Effector CD4-positive, alpha-beta T cell (primary cell): ENCODE data around the gene FGGY.
"Not testable (repeated sequence)": the region's sequence is repeated elsewhere in the genome, so short reads cannot be mapped to it uniquely, and the experiment has no call there.

ENCODE experiments used
- DNase-seq: peaks from one replicate; pipeline ENCODE4 v3.0.0-alpha.2; 2020

FGGY gene

DNA sequence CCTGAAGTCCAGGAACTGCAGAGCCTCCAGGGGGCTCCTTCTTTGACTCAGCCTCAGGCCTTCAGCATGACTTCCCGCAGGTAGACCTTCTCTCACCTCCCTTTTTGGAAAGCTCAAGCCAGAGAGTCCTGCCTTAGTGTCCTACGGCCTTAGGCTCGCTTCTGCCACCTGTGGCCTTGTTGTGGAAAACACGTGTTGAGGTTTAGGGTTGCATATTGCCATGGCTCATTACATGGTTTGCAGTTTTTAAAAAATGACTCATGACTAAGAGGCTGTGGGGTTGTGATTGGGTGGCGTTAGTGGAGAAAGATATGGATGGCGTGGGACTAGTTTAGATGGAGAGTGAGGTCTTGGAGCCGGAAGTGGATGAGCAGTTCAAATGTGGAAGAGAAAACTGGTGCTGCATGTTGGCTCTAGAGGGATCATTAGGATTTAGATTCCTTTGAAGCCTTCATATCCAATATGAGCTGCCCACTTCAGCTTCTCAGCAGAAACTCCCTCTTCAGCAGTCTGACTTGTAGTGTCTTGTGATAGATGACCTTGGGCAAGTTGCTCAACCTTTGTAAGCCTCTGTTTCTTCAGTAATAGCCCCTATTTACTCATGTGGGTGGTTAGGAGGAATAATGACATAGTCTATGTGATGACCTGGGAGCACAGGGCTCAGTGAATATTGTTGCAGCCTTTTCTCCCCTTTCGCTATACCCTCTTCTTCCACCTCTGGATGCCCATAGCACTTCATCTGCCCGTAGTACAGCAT, 6.5 kb upstream of the FGGY start:
- no peak for DNase-seq

DNA sequence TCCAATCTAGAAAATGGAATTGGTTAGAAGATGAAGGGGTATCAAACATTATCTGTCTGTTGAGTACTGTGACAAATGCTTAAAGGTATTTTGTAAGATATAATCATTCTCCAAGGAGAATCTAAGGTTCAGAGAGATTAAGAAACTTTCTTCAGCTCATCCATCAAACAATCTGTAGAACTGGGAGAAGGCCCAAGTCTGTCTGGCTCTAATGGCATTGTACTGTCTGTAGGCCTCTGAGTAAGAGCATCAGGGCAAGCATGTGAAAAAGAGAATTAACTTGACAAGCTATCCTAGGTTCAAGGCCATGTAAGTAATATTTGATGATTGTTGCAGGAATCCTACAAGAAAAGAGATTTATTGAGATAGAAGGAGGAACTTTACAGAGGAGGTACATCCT, 5.3 kb upstream of the FGGY start:
- no peak for DNase-seq

DNA sequence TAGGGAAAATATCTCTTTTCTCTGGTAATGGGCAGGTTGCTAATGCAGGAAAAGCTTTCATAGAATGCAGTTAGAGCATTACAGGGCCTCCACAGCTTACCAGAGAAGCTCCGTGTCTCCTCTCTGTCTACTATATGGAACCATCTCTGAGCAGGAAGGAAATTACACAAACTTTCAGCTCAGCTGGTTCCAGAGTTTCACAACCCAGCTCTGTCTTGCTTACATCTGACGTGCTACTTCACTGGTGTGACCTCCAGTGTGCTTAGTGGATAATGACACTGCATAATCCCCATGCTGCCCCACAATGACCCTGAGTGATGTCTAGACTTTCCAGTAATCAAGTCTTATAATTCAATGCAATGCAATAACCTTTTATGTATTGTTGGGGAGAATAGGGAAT, 4.3 kb upstream of the FGGY start:
- DNase-seq = no peak

DNA sequence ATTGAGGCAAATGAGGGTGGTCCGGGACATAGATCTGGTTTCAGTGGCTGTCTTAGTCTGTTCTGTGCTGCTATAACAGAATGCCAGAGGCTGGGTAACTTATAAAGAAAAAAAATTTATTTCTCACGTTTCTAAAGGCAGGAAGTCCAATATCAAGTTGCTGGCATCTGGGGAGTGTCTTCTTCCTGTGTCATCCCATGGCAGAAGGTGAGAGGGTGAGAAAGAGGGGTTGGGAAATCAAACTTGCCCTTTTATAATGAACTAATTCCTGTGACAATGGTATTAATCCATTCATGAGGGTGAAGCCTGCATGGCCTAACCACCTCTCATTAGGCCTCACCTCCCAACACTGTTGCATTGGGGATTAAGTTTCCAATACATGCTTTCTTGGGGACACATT, 3.7 kb upstream of the FGGY start:
- DNase-seq = no peak

DNA sequence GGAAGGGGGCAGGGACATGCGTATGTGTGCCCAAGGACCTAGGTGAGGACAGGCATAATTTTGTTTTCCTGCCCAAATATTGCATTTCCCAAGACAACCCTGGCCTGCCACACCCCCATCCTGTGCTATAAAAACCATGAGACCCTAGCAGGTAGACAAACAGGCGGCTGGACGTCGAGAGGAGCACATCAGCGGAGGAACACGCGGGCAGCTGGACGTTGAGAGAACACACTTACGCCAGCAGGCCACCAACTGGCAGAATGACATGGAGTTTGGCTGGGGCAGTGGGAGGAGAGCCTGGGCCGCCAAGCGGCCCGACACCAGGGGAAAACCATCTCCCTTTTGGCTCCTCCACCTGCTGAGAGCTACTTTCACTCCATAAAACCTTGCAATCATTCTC, 3.0 kb upstream of the FGGY start:
- DNase-seq = no peak

DNA sequence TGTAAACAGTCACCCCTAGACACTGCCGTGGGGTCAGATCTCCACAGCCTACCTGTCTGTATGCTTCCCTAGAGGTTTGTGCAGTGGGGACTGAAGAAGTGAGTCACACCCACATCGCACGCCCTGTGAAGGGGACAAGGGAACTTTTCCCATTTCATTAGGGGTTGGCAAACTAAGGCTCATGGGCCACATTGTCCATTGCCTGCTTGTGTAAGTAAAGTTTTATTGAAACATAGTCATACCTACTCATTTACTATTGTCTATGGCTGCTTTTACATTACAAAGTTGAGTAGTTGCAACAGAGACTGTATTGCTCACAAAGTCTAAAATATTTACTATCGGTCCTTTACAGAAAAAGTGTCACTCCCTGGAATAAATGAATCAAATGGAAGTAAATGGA, 2.5 kb upstream of the FGGY start:
- no peak for DNase-seq

DNA sequence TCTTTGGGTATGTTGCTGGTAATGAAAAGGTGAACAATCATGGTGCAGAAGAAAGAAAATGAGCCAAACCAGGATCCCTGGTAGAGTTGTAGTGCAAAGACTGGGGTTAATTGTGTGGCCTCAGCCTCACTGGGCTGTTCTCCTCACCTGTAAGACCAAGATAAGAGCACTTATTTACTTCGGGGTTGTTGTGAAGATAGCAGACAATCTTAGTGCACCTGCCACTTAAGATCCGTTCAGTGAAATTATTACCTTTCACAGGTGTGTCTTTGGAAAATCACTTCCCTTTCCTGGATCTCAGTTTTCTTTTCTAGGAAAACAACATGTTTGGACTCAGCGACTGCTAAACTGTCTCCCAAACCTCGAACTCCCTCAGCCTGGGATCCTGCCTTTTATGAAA, 1.3 kb upstream of the FGGY start:
- DNase-seq = no peak

DNA sequence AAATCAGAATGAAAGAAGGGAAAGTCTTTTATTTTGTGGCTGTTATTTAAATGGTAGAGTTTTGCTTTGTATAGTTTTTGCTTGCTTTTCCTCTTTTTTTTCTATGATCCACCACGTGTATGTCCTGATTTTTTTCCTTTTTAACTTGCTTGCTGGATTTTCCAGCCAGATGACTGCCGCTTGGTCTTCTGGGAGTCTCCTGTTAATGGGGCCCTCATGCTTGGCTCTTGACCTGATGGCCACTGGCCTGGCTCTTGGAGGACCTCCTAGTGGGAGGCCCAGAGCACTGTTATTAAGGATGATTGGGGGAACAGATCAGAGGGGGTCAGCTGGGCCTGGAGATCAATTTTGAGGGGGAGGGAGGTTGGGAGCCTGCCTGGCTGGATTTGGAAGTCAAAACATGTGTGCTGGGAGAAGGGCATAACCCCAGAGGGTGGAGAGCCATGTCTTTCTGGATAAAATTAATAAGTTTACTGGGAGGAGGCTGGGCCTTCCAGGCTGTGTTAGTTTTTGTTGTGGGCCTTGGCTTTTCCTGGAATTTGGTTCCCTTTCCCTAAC, 1.2 kb downstream of the FGGY start:
- no peak for DNase-seq

DNA sequence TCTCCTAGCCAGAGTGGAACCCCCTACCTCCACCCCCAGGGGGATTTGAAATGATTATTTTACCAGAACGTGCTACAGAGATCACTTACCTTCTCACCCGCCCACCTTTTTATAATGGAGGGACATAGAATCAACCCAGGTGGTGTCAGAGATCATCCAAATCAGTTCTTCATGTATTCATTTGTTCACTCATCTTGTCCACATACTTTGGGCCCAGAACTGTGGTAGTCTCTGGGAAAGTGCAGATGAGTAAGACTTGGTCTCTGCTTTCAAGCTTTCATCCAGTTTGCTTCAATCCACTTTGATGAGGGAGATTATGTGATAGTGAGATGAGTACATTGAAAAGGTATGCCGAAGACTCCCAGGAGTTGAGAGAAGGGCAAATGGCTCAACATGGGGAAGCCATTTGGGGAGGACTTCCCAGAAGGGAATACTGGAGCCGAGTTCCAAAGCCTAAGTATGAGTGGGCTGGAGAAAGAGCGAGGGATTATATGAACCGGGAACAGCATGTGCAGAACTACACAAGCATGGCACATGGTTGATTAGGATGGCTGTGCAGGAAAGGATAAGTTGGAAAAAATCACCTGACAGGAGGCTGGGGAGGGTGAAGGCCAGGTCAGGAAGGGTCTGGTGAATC, 1.9 kb downstream of the FGGY start:
- DNase-seq = no peak

DNA sequence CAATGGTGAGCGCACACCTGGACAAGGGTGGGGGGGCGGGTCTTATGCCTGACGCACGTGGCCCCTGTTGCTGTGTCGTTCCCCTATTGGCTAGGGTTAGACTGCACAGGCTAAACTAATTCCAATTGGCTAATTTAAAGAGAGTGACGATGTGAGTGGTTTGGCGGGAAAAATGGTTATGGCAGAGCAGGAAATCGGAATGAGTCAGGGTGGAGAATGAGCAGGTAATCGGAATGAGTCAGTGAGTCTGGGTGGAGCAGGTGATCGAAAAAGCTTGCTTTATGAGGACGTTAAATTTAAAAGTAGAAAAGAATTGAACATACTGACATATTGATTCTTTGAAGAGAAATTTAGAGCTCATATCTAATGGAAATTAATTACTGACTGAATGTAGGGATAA, 2.8 kb downstream of the FGGY start:
- not testable (repeated sequence) for DNase-seq

DNA sequence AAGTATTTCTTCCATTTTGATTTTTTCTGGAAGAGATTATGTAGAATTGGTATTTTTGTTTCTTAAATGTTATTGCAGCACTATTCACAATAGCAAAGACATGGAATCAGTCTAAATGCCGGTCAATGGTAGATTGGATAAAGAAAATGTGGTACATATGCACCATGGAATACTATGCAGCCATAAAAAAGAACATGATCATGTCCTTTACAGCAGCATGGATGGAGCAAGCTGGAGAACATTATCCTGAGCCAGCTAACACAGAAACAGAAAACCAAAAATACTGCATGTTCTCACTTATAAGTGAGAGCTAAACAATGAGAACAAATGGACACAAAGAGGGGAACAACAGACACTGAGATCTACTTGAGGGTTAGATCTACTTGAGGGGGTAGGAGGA, 5.4 kb downstream of the FGGY start:
- DNase-seq = no peak

DNA sequence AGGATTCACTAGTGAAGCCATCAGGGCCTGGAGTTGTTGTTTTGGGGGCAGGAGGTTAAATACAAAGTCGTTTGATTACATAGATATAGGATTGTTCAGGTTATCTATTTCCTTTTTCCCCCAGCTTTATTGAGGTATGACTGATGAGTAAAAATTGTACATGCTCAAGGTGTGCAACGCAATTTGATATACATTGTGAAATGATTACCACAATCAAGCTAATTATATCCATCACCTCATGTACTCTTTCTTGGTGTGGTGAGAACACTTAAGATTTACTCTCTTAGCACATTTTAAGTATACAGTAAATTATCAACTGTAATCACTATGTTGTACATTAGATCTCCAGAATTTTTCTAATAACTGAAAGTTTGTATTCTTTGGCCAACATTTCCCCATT, 6.0 kb downstream of the FGGY start:
- no peak for DNase-seq

DNA sequence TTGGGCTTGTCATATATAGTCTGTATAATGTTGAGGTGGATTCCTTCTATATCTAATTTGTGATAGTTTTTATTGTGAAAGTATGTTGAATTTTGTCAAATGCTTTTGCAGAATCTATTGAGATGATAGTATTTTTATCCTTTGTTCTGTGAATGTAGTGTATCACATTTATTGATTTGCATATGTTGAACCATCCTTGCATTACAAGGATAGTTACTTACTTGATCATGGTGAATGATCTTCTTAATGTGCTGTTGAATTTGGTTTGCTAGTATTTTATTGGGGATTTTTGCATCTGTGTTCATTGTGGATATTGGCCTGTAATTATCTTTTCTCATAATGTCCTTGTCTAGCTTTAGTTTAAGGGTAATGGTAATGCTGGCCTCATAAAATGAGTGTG, 8.3 kb downstream of the FGGY start:
- no peak for DNase-seq

DNA sequence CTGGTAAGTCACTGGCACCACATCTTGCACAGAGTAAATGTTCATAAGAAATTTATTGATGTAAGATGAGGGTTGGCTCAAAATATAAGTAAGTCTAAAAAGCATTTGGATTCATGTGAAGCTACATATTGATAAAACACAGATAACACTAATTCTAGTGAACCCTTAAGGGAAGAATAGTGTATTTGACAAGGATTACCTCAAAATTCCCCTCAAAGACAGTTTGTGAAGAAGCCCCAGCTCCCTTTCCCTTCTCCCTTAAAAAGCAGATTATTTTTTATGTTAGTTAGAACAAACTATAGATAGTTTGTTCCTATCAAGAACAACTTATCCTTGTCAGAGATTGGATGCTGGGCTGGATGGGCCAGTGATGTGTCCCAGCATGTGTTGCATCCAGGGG, 10.7 kb downstream of the FGGY start:
- DNase-seq = no peak

DNA sequence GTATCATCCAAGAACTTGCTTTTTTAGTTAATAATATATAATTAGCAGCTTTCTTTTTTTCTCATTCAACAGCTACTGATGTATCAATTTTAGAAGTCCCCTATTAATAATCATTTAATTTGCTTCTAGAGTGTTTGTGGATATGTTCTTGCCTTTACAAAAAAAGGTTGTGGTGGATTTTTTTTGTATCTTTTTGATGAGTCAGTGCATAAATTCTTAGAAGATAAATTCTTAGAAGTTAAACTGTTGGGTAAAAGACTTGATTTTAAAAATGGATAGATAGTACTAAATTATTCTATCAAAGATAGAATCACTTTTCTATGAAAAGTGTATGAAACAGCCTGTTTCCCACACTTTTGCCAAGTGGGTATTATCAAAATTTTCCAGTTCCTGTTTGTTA, 11.9 kb downstream of the FGGY start:
- DNase-seq = no peak

DNA sequence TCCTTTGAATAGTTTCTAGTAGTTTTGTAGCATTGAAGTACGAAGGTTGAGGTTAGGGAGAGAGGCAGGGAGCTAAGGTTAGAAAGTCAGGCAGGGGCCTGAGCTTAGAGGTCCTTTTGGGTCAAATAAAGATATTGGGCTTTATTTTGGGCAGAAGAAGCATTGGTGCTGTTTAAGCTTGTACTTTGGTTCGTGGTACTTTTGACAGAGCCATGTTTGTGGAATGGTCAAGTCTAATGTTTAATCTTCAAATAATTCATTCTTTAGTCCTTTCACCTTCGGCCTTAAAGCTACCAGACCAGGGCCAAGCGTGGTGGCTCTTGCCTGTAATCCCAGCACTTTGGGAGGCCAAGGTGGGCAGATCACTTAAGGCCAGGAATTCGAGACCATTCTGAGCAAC, 12.5 kb downstream of the FGGY start:
- no peak for DNase-seq

DNA sequence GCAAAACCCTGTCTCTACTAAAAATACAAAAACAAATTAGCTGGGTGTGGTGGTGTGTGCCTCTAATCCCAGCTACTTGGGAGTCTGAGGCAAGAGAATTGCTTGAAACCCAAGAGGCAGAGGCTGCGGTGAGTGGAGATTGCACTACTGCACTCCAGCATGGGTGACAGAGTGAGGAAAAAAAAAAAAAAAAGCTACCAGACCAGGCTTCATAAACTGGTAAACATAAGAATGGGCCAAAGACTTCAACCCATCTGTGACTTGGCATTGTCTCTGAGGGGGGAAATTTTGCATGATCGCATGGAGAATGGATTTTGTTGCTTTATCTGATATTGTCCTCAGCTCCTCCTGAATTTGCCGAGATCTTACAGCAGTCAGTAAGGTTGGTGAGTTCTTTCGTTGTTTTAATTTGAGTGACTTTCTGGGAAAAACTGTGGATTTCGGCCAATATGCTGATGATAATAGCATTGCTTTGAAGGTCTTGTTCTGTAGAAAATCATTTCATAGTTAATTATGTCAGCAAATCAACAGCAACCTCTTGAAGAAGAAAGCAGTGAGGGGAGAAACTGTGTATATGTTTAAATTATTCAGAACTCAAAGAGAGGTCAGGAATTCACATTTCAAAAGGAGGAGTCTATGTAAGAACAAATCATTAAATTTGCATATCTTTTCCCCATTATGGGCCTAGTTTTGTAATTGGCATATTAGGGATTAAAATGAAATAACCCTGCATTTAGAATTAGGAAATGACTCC, 13.1 kb downstream of the FGGY start:
- DNase-seq = no peak

DNA sequence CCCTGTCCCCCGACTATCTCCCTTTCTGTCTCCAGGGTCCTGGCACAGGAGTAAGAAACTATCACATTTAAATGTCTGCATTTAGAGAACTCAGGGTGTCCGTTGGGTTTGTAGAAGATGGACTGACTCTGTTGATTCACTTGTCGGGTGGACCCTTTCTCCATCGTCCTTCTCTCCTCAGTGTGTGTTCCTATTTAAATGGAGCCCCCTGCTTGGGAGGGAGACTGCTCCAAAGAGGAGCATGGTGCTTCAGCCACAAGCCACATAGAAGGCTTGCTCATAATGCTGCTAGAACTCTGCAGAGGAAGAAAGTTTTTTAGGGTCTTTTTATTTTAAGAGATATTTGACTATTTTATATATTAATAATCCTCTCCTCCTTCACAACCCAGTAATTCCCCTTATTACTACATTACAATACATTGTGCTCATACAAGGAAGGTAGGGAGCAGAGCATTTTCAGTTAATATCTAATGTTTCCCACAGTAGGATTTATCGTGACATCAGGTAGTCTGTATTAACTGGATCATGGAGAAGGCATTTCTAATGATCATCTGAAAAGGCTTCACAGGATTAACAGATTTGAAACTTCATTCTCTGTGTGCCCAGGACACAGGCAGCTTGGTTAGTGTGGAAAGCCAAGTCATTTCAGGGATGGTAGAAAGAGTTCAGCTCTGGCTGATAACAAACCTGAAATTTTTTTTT, 13.8 kb downstream of the FGGY start:
- no peak for DNase-seq

DNA sequence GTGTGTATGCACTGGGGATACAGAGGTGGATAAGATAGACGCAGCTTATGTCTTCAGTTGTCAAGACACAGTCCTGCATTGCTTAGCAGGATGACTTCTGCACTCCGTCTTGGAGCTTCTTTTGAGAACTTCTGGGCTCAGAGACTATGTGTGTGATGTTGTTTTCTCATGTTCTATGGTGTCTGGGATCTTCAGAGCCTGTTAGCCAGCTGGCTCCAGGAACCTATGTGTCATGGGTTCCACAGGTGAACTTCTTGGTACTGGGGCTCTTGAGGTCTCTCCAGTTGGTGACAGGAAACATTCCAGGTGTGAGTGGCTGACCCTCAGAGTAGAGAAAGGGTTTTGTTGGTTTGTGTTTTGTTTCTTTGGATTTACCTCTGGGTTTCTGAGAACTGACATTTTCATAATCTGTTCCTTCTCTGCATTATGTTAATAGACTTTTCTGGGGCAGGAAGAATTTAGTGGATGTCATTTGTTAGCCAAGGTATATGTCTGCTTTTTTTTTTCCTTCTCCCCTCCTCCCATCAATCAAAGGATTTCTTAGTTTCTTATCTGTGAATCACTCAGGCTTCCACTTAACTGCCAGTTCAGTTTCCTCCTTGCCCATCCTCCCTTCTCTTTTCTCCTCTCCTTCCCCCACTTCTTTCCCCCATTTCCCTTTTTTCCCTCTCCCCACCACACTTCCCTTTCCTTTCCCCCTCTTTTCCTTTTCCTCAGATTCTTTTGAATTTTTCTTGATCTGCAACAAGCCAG, 18.1 kb downstream of the FGGY start:
- no peak for DNase-seq

DNA sequence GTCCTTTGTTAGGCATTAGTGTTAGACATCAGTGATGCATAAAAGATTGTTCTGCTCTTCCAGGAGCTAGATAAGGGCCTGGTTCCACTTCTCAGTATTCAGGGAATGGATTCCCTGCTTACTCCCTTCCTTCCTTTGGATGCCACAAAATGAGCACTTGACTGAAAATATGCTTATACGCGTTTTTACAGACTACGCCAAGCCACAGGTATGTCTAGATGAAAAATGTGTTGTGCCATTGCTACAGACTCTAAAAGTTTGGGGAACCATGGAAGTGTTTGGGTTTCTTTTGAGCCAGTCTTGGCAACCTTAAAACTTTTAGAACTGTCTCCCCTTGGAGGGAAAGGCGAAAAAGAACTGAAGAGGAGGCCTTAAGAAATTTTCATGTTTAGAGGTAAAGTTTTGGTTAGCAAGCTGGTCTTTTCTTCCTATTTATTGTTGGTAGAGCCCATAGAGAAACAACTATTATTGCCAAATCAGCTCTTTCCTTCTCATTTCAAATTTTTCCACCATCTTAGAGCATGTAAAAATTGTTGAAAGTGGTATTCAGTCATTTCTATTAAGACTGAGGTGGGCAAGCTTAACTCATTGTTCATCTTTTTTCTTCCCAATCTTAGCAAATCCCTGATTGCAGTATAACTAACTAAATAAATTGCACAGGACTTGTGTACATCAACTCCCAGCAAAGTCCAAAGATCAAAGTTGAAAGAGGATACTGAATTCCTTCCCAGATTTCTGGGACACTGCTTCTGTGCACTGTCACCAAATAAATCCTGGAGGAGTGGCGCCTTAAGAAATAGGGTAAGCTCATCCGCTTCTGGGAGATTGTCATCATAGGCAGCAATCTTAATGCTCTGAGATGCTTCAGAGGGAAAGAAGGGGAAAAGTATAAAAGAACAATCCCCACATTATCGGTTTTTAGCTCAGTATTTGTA, 18.9 kb downstream of the FGGY start:
- DNase-seq = no peak

DNA sequence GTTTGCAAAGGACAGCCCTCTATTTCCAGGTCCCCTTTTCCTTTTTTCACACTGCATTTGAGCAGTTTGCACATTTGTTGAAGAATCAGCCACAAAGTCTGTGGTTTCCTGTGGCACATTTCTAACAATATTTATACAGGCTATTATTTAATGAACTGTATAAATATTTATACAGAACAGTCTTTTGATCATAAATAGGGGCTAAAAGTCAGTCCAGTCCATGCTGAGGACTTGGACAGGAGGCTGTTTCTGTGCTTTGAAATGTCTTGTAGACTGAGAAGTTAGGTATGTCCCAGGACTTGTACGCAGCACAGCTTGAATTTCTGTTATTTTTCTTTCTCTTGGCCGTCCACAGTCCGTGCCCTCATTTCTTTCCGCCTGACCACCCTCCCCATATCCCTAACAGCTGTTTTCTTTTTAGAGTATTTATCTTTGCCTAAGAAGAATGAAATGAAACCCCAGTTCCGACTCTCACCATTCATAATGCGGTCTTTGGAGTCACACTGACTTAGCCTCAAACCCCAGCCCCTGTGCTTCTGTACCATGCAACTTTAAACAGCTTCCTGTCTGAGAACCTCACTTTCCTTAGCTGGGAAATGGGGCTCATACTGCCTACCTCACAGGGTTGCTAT, 19.7 kb downstream of the FGGY start:
- DNase-seq = no peak
